Measurements from ENCODE around the gene EIF3K. TPM values are rescaled to one million over a fixed set of nuclear protein-coding genes. Genes with fewer than 3 reads are reported as not detected.
"Not testable (repeated sequence)": the region's sequence is repeated elsewhere in the genome, so short reads cannot be mapped to it uniquely, and the experiment has no call there.

The EIF3K gene
- total RNA-seq, 2 experiments from 2014 or later = 280 to 286 TPM

DNA sequence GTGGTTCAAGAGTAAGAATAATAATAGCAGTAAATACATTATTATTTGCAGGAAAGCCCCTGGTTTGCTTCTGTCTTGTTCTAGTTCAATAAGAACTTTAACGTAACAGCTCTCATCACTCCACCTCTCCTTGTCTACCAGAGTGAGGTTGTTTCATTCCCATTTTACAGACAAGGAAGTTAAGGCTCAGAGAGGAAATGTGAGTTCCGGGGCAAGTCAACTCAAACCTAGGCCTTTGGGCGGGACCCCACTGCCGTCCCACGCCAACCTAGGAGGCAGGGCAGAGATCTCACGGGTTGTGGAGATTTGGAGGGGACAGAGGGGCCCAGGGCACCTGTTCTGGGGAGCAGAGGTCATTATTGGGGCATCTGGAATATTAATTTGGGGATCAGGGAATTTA, 2.7 kb upstream of the EIF3K start:
- ChIA-PET CTCF (interaction anchor here (0.5 to 5.2 kb wide), 5 partner anchors 19 to 366 kb away, joined by 3 to 34 read pairs (median 3); no protein-coding TSS in a partner anchor), POLR2A (no interaction called here)

DNA sequence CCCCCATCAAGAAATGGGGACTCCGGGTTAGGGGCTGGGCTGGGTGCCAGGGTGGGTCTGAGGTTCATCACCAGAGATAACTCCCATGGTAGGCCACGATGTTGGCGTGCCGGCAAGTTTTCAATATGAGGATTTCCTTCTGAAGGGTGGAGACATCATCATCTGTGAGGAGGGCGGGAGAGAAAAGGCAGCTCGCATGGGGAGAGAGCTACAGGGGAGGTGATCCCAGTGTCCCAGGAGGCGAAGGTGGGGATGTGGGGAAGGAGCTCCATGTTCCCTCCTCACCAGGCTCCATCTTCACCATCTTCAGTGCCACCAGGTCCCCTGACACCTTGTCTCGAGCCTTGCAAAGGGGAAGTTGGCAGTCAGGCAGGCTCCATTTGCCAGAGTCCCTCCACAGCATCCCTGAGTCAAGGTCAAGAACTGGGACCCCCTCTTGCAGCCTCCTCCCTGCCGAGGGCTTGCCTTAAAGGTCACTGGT, 1.7 kb upstream of the EIF3K start:
- CTCF ChIA-PET = interaction anchor here (1.1 to 5.2 kb wide), 4 partner anchors 10 to 214 kb away, joined by 3 to 34 read pairs (median 6); partner anchors contain the start of gene FAM98C

DNA sequence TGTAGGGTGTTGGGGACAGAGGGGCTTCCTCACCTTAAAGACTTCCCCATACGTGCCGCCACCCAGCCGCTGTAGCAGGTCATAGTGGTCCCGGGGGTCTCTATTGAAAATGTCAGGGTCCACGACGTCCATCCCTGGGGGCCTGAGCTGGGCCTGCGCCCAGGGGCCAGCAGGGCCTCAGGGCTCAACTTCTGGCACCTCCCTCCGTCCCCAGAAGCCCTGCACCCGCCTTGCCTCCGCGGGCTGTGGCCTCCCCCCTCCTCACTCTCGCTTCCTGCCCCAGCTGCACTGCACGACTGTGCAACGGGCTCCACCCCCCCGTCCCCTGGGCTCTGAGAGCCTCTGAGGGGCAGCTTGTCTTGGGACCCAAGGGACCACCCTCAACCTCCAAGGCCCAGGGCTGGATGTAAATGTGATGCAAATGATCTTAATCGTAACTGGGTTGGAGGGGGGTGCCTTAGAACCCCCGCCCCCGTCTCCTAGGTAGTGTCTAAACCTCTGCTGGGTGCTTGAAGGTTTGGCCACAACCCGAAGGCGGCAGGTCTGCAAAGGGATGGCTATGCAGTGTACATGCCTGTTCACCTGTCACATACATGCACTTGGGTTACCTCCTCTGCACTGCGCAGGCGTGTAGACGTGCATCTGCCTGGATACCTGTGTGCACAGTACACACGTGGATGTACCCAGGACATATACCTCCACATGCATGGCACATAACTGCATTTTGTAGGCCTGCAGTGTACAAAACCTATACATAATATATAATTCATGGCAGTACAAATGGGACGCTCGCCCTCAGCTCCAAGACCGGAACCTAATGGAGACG, 1.0 kb upstream of the EIF3K start, which contains the start of gene MAP4K1:
MAP4K1 (minus strand) TSS at position 190 of the 826 bp plus-strand sequence; CDS start at position 132, 58 bp downstream.
- ChIA-PET CTCF (interaction anchor here (1.0 to 5.2 kb wide), 7 partner anchors 10 to 215 kb away, joined by 3 to 34 read pairs (median 4); partner anchors contain the start of genes ACTN4 and FAM98C), POLR2A (interaction anchor here (0.5 to 1.2 kb wide), 5 partner anchors 16 to 79 kb away, joined by 3 to 8 read pairs (median 4); partner anchors contain the start of gene ACTN4)

More for the DNA sequence above, 1.7 kb upstream of the EIF3K start:
- POLR2A ChIA-PET = interaction anchor here (0.5 to 0.6 kb wide), 2 partner anchors 17 to 78 kb away, joined by 5 to 8 read pairs; no protein-coding TSS in a partner anchor

DNA sequence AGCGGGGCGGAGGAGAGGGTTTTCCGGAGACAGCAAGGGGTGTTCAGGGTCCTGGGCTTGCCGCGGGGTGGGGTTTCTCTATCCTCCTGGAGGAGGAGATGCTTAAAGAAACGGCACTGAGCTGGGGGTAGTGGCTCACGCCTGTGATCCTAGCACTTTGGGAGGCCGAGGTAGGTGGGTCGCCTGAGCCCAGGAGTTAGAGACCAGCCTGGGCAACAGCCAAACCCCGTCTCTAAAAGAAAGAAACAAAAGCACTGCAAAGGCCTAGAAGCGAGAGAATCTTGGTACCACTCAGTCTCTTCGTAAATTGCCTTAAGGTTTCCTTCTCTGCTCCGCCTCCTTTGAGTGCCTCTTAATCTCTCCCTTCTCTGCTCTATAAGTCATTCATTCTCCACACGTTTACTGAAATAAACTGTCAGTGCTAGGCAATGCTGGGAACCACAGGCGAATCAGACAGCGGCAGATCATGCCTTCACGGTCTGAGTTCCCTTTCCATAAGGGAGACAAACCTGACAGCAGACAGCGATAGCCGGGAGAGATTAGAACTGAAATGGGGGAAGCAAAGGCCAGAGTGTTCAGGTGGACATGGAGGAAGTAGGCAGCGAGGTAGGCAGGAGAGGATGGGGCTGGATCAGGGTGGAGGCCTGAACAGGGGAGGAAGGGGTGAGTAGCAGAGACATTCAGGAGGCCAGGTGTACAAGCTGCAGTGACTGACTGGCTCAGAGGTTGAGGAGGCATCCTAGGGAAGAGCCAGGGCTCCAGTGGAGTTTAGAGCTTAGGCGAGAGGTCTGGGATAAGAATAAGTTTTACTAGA, 580 bp downstream of the EIF3K start:
- ChIA-PET CTCF (interaction anchor here (1.0 to 5.2 kb wide), 6 partner anchors 16 to 217 kb away, joined by 3 to 34 read pairs (median 4); partner anchors contain the start of genes ACTN4 and FAM98C), POLR2A (interaction anchor here (0.6 to 1.1 kb wide), 2 partner anchors 81 to 348 kb away, joined by 3 to 4 read pairs; no protein-coding TSS in a partner anchor)

GRCh38 chr19:38624822-38625221, 5.8 kb downstream of the EIF3K start:
- POLR2A ChIA-PET = no interaction called here
- CTCF ChIA-PET = interaction anchor here (0.7 to 3.1 kb wide), 2 partner anchors 10 to 222 kb away, joined by 4 to 13 read pairs; partner anchors contain the start of gene FAM98C

- POLR2A ChIA-PET = interaction anchor here (0.6 kb wide), 1 partner anchor 739 kb away, joined by 5 read pairs; no protein-coding TSS in a partner anchor
- CTCF ChIA-PET = interaction anchor here (3.1 kb wide), 1 partner anchor 8 kb away, joined by 13 read pairs; no protein-coding TSS in a partner anchor
These were observed 7.4 kb downstream of the EIF3K start for GRCh38 chr19:38626401-38626800.

- ChIA-PET CTCF (interaction anchor here (0.7 kb wide), 1 partner anchor 9 kb away, joined by 4 read pairs; no protein-coding TSS in a partner anchor), POLR2A (no interaction called here)
These were observed 10.6 kb downstream of the EIF3K start for GRCh38 chr19:38629568-38629967.

DNA sequence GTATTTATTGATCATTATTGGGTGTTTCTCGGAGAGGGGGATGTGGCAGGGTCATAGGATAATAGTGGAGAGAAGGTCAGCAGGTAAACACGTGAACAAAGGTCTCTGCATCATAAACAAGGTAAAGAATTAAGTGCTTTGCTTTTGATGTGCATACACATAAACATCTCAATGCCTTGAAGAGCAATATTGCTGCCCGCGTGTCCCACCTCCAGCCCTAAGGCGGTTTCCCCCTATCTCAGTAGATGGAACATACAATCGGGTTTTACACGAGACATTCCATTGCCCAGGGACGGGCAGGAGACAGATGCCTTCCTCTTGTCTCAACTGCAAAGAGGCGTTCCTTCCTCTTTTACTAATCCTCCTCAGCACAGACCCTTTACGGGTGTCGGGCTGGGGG, 12.3 kb downstream of the EIF3K start:
- CTCF ChIA-PET, POLR2A ChIA-PET: not testable (repeated sequence)

DNA sequence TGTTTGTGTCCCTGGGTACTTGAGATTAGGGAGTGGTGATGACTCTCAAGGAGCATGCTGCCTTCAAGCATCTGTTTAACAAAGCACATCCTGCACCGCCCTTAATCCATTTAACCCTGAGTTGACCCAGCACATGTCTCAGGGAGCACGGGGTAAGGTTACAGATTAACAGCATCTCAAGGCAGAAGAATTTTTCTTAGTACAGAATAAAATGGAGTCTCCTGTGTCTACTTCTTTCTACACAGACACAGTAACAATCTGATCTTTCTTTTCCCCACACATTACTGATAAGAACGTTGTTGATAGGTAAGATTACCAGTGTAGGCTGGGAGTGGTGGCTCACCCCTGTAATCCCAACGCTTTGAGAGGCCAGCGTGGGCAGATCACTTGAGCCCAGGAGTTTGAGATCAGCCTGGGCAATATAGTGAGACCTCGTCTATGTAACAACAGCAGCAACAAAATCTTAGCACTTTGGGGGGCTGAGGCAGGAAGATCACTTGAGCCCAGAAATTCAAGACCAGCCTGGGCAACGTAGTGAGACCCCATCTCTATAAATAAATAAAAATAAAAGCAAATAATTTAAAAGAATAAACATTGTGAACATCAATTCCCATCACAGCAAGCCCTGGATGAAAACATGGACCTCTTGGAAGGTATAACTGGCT, 13.0 kb downstream of the EIF3K start:
- CTCF ChIA-PET = interaction anchor here (0.5 kb wide), 1 partner anchor 33 kb away, joined by 4 read pairs; no protein-coding TSS in a partner anchor
- POLR2A ChIA-PET = not testable (repeated sequence)

GRCh38 chr19:38632476-38633213, 13.7 kb downstream of the EIF3K start:
- CTCF ChIA-PET = interaction anchor here (0.5 to 4.8 kb wide), 3 partner anchors 14 to 117 kb away, joined by 4 to 34 read pairs (median 30); partner anchors contain the start of genes EIF3K and MAP4K1
- POLR2A ChIA-PET = no interaction called here

DNA sequence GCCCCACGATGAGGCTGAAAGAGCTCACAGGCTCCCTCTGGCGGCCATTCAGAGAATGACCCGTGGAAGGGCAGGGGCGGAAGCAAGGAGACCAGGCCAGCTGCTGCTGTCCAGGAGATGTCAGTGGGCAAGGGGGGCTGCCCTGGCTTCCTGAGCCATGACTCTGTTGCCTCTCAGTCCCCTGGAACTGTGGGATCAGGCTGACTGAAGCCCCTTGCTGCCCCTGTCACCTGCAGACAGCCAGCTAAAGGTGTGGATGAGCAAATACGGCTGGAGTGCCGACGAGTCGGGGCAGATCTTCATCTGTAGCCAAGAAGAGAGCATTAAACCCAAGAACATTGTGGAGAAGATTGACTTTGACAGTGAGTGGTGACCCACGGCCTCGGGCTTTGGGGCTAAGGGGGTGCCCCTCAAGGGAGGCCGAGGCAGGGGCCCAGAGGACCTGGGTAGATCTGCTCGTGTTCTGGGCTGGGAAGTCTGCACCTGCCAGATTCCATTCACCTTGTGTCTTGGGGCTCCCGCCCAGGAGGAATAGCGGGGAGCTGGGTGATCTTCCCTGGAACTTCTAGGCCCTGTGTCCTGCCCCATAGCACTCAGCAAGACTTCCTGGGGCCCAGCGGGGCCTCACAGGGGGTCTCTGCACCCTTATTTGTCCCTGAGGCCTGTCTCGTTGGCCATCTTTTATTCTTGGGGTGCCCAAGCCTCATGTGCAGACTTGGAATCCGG, 15.9 kb downstream of the EIF3K start:
- ChIA-PET POLR2A (interaction anchor here (0.6 to 0.8 kb wide), 3 partner anchors 24 to 88 kb away, joined by 3 to 6 read pairs (median 4); no protein-coding TSS in a partner anchor), CTCF (interaction anchor here (0.7 to 4.8 kb wide), 24 partner anchors 10 to 354 kb away, joined by 3 to 34 read pairs (median 6); partner anchors contain the start of genes ACTN4, EIF3K, FAM98C and MAP4K1)

GRCh38 chr19:38635483-38636399, 16.8 kb downstream of the EIF3K start:
- POLR2A ChIA-PET = interaction anchor here (0.6 kb wide), 1 partner anchor 75 kb away, joined by 6 read pairs; no protein-coding TSS in a partner anchor
- CTCF ChIA-PET = interaction anchor here (0.7 to 4.8 kb wide), 19 partner anchors 9 to 296 kb away, joined by 3 to 34 read pairs (median 7); partner anchors contain the start of genes ACTN4, EIF3K, FAM98C and MAP4K1

DNA sequence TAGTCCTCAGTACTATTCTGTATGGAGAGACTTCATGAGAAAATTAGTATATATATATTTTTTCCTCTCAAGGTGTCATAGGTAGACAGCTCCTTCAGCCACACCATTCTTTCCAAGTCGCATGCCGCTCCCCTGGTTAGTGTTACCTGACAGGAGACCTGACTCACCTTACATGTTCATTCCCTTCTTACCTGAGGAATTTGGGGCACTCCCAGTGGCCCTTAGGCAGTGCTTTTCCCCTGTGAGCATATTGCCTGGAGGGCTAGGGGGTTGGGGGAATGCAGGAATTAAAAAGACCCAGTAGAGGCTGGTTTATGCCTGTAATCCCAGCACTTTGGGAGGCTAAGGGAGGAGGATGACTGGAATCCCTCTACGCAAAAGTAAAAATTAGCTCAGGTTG, 19.5 kb downstream of the EIF3K start:
- CTCF ChIA-PET = interaction anchor here (0.7 to 1.1 kb wide), 4 partner anchors 9 to 236 kb away, joined by 3 to 4 read pairs (median 3); partner anchors contain the start of genes ACTN4 and FAM98C
- POLR2A ChIA-PET = no interaction called here

GRCh38 chr19:38639679-38640078, 20.7 kb downstream of the EIF3K start:
- CTCF ChIA-PET = no interaction called here

DNA sequence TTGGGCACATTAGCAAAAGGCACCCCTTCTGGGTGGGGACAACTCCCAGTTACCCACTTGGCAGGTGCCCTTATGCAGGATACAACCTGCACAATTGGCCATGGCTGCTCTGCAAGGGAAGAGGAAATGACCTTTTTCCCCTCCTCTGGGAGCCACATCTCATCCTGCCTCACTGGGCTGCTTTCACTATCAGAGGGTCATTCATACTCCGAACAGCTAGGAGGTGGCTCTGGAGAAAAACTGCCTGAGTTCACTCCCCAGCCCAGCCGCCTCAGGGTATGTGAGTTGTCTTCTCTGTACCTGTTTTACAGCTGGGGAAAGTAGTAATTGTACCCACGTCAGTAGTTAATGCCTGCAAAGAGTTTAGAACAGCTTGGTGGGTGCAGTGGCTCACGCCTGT, 21.4 kb downstream of the EIF3K start:
- POLR2A ChIA-PET = no interaction called here
- CTCF ChIA-PET = no interaction called here

More at GRCh38 chr19:38639679-38640078, 20.7 kb downstream of the EIF3K start:
- POLR2A ChIA-PET = no interaction called here

- ChIA-PET POLR2A (interaction anchor here (0.6 kb wide), 1 partner anchor 81 kb away, joined by 6 read pairs; no protein-coding TSS in a partner anchor), CTCF (no interaction called here)
These were observed 23.2 kb downstream of the EIF3K start for GRCh38 chr19:38642176-38642575.
